Liver (tissue), 3 donors: ENCODE results near the gene E2F7.

Experiments used
- RAD21 ChIP-seq, 2 donors: IDR thresholded peaks; 2 replicates each; pipeline ENCODE4 v1.6.1; 2016; ENCODE audit warnings: antibody characterized with exemption in 2 of 2, mild to moderate bottlenecking in 2 of 2
- RXRA ChIP-seq, 2 donors: IDR thresholded peaks; 2 replicates each; pipeline ENCODE4 v1.6.1; 2017 to 2018; ENCODE audit warnings: antibody characterized with exemption in 2 of 2, mild to moderate bottlenecking in 1 of 2
- TAF1 ChIP-seq: conservative IDR thresholded peaks from 2 replicates; pipeline ENCODE4 v1.6.1; 2016; ENCODE audit warnings: antibody characterized with exemption, mild to moderate bottlenecking
- TF ChIP-seq, protein P1 (sequence below): IDR thresholded peaks from 2 replicates; pipeline ENCODE4 v1.6.1; 2016; ENCODE audit warnings: antibody characterized with exemption
- TF ChIP-seq, protein P2 (sequence below): fragments of 150-350 bp; IDR thresholded peaks from 2 replicates; pipeline ENCODE4 v1.5.1; 2017; ENCODE audit warnings: improper control_type of control experiment, low read depth, low read length; ENCODE audit not compliant: missing input control
- donor health status: healthy.
- donor health status: healthy.

DNA sequence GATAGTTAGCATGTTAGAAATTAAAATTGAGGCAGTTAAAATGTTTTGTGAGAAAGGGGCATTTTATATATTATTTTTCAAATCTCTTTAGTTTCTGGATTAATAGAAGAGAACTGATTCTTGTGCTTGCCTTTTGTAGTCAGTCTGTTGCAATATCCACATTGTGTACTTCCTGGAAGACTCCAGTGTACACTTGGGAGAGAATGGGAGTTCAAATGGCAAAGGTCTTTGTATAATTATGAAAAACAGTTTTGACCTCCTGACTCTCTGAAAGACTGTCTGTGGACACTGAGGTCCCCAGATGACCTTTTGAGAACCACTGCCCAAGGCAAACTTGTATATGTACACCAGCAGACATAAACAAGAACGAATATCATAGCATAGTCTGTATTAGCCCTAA lies 12.1 kb downstream of the E2F7 start:
- TF ChIP-seq, protein P1, sequence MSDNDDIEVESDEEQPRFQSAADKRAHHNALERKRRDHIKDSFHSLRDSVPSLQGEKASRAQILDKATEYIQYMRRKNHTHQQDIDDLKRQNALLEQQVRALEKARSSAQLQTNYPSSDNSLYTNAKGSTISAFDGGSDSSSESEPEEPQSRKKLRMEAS: no peak
- TF ChIP-seq TAF1: no peak
- TF ChIP-seq, protein P2, sequence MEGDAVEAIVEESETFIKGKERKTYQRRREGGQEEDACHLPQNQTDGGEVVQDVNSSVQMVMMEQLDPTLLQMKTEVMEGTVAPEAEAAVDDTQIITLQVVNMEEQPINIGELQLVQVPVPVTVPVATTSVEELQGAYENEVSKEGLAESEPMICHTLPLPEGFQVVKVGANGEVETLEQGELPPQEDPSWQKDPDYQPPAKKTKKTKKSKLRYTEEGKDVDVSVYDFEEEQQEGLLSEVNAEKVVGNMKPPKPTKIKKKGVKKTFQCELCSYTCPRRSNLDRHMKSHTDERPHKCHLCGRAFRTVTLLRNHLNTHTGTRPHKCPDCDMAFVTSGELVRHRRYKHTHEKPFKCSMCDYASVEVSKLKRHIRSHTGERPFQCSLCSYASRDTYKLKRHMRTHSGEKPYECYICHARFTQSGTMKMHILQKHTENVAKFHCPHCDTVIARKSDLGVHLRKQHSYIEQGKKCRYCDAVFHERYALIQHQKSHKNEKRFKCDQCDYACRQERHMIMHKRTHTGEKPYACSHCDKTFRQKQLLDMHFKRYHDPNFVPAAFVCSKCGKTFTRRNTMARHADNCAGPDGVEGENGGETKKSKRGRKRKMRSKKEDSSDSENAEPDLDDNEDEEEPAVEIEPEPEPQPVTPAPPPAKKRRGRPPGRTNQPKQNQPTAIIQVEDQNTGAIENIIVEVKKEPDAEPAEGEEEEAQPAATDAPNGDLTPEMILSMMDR: no peak
- no peak for TF ChIP-seq RAD21 (IDR thresholded peaks at IDR 0.05)
- TF ChIP-seq RXRA (IDR thresholded peaks at IDR 0.05): no peak
